Esophagus mucosa (tissue), 1 donor: ENCODE measurements around the gene MTCL1. TPM values are rescaled to one million over a fixed set of nuclear protein-coding genes. Genes with fewer than 3 reads are reported as not detected.
"Not testable (repeated sequence)": the region's sequence is repeated elsewhere in the genome, so short reads cannot be mapped to it uniquely, and the experiment has no call there.

ENCODE experiments used
- ATAC-seq: fragments of 200-7000 bp; cut with Tn5 transposase; one replicate; pipeline ENCODE4 v1.9.1; 2020
- total RNA-seq: library from RNA; stranded (reverse); gene quantifications from one replicate; pipeline ENCODE4 v1.2.4, GENCODE V29; 2023
- donor health status: DM: yes; HTN: yes; CAD: no.

The MTCL1 gene
- total RNA-seq, 1 donor from 2014 or later = 9.9 TPM

- no peak for ATAC-seq
Observed at GRCh38 chr18:8745355-8746014, 40.1 kb downstream of the MTCL1 start.

- no peak for ATAC-seq
Observed at GRCh38 chr18:8747440-8747937, 42.1 kb downstream of the MTCL1 start.

- ATAC-seq = no peak
Observed at GRCh38 chr18:8749492-8749891, 44.1 kb downstream of the MTCL1 start.

- ATAC-seq = peak; percentile 47
Observed at GRCh38 chr18:8750954-8751415, 45.6 kb downstream of the MTCL1 start.

- ATAC-seq = peak; percentile 32
Observed at GRCh38 chr18:8751692-8752091, 46.3 kb downstream of the MTCL1 start.

- ATAC-seq = no peak
Observed at GRCh38 chr18:8752329-8752728, 47.0 kb downstream of the MTCL1 start.

- peak; percentile 28 for ATAC-seq
Observed at GRCh38 chr18:8754995-8755960, 49.9 kb downstream of the MTCL1 start.

GRCh38 chr18:8756571-8756970 lies 51.2 kb downstream of the MTCL1 start:
- no peak for ATAC-seq

- ATAC-seq = no peak
Observed at GRCh38 chr18:8757396-8757997, 52.1 kb downstream of the MTCL1 start.

- ATAC-seq = no peak
Observed at GRCh38 chr18:8758466-8758865, 53.1 kb downstream of the MTCL1 start.

- no peak for ATAC-seq
Observed at GRCh38 chr18:8760984-8761383, 55.6 kb downstream of the MTCL1 start.

- ATAC-seq = not testable (repeated sequence)
Observed at GRCh38 chr18:8761535-8761934, 56.2 kb downstream of the MTCL1 start.

- ATAC-seq = no peak
Observed at GRCh38 chr18:8762968-8763367, 57.6 kb downstream of the MTCL1 start.

GRCh38 chr18:8763611-8764010 lies 58.3 kb downstream of the MTCL1 start:
- no peak for ATAC-seq

GRCh38 chr18:8765783-8766463 lies 60.6 kb downstream of the MTCL1 start:
- ATAC-seq = no peak

- no peak for ATAC-seq
Observed at GRCh38 chr18:8766559-8767293, 61.4 kb downstream of the MTCL1 start.

- ATAC-seq = no peak
Observed at GRCh38 chr18:8767340-8767739, 62.0 kb downstream of the MTCL1 start.

- ATAC-seq = no peak
Observed at GRCh38 chr18:8769509-8770095, 64.2 kb downstream of the MTCL1 start.

GRCh38 chr18:8770657-8771056 lies 65.3 kb downstream of the MTCL1 start:
- no peak for ATAC-seq

- ATAC-seq = no peak
Observed at GRCh38 chr18:8771930-8772329, 66.6 kb downstream of the MTCL1 start.

GRCh38 chr18:8773980-8774379 lies 68.6 kb downstream of the MTCL1 start:
- no peak for ATAC-seq
